NB4 (cell line): ENCODE results near the gene IL21R.

Source experiments
- DNase-seq: peaks from one replicate; pipeline ENCODE4 v3.0.0; 2010; ENCODE audit warnings: low read depth
- H3K4me3 ChIP-seq: one replicate; pipeline ENCODE4 v1.5.1; 2011; ENCODE audit warnings: mild to moderate bottlenecking, low read depth, low read length, moderate library complexity
- CTCF ChIP-seq: IDR thresholded peaks from one replicate; pipeline ENCODE4 v1.5.1; 2012; ENCODE audit warnings: low read depth, low read length
- MAX ChIP-seq: IDR thresholded peaks from 2 replicates; pipeline ENCODE4 v1.6.1; 2011; ENCODE audit warnings: low read depth, low read length
- MYC ChIP-seq: IDR thresholded peaks from 2 replicates; pipeline ENCODE4 v1.6.1; 2011; ENCODE audit warnings: low read depth, low read length
- POLR2A ChIP-seq: IDR thresholded peaks from 2 replicates; pipeline ENCODE4 v1.6.1; 2011; ENCODE audit warnings: mild to moderate bottlenecking; ENCODE audit not compliant: insufficient read length; ENCODE audit errors: extremely low read depth

The IL21R gene

GRCh38 chr16:27369806-27370205, 32.2 kb upstream of the IL21R start:
- DNase-seq: no peak
- no peak for TF ChIP-seq POLR2A
- TF ChIP-seq CTCF: no peak
- TF ChIP-seq MAX: no peak
- TF ChIP-seq MYC: no peak
- no peak overlapping the region for H3K4me3 ChIP-seq

- TF ChIP-seq MAX: no peak
- DNase-seq: no peak
- no peak overlapping the region for H3K4me3 ChIP-seq
Measured at GRCh38 chr16:27370318-27370717, 31.7 kb upstream of the IL21R start.

- DNase-seq: no peak
- TF ChIP-seq POLR2A: no peak
- TF ChIP-seq CTCF: no peak
- TF ChIP-seq MAX: no peak
- TF ChIP-seq MYC: no peak
- no peak overlapping the region for H3K4me3 ChIP-seq
Measured at GRCh38 chr16:27373312-27373711, 28.7 kb upstream of the IL21R start.

GRCh38 chr16:27374221-27374803, 27.7 kb upstream of the IL21R start:
- H3K4me3 ChIP-seq: no peak overlapping the region
- TF ChIP-seq MYC (no peak), CTCF (no peak), MAX (no peak), POLR2A (no peak)

GRCh38 chr16:27374804-27375425, 27.1 kb upstream of the IL21R start:
- TF ChIP-seq POLR2A: no peak
- TF ChIP-seq CTCF: peak; percentile 61
- peak; percentile 34; the same call in 1 of the 2 replicates for TF ChIP-seq MAX
- no peak for TF ChIP-seq MYC
- no peak overlapping the region for H3K4me3 ChIP-seq
- peak; percentile 60 for DNase-seq

More at GRCh38 chr16:27374221-27374803, 27.7 kb upstream of the IL21R start:
- peak; percentile 53 for DNase-seq

- TF ChIP-seq MYC (no peak), MAX (no peak), CTCF (no peak), POLR2A (no peak)
- no peak for DNase-seq
- H3K4me3 ChIP-seq: no peak overlapping the region
Measured at GRCh38 chr16:27377666-27378485, 24.1 kb upstream of the IL21R start.
